GM19328 (cell line): ENCODE results near the gene RFPL1.
A peak's percentile ranks its signal among the peaks of the same experiment; 100 is the strongest.
"Not testable (repeated sequence)": the region's sequence is repeated elsewhere in the genome, so short reads cannot be mapped to it uniquely, and the experiment has no call there.

Source experiments
- ATAC-seq: cut with Tn5 transposase; IDR thresholded peaks from one replicate; pipeline ENCODE4 v1.9.1; 2021; ENCODE audit warnings: mild to moderate bottlenecking, moderate library complexity; ENCODE audit not compliant: unreplicated experiment

Gene RFPL1

DNA sequence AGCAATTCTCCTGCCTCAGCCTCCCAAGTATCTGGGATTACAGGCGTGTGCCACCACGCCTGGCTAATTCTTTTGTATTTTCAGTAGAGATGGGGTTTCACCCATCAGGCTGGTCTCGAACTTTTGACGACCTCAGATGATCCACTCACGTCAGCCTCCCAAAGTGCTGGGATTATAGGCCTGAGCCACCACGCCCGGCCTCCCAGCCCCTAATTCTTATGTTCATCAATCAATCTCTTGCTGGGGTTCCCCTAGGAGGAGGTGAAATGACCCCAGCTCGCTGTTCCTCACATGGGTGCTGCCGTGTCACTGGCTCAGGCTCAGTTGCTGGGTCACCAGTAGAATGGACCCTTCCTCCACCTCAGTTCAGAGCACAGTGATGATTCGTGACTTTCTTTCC, at the start of gene RFPL1:
Gene RFPL1, plus strand, starts transcription at position 301 of the 400 bp plus-strand sequence.
- ATAC-seq, result not testable (repeated sequence)

DNA sequence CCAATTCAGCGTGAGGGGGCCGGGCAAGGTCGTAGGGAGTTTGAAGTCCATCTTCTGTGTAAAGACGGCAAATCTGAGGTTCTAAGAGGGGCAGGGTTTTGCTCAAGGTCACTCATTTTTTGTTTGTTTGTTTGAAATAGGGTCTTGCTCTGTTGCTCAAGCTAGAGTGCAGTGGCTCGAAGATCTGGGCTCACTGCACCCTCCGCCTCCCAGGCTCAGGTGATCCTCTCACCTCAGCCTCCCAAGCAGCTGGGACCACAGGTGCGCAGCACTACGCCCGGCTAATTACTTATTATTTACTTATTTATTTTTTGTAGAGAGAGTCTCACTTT, 49.7 kb upstream of the RFPL1 start:
- no peak for ATAC-seq

DNA sequence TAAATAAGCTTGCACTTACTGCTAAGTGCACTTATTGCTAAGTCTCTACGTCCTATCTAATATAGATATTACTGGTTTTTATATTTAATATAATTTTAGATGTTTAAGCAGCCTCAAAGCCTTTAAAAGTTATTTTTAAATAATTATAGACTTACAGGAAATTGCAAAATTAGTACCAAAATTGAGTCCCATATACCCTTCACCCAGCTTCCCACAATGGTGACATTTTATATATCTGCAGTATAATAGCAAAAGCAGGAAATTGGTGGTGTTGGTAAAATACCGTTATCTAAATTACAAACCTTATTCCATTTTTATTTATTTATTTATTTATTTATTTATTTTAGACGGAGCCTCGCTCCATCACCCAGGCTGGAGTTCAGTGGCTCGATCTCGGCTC, 48.1 kb upstream of the RFPL1 start:
- ATAC-seq, result no peak

DNA sequence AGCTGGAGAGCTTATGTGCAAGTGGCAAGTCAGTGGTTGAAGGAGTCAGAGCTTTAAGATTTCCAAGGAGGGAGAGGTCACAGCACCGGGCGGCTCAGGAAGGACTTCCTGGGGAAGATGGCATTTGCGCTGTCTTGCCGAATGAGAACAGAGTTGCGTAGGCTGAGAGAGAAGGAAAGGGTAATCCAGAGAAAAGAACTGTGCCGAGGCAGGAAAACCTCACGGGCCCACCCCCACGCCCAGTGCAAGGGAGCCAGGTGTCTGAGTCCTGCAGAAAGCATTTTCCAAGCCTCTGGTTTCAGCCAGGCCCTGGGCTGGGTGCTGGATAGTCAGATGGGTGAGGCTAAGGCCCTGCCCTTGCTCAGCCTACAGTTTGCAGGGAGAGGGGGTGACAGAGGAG, 46.8 kb upstream of the RFPL1 start:
- no peak for ATAC-seq

- no peak for ATAC-seq
These were observed 45.3 kb upstream of the RFPL1 start for GRCh38 chr22:29393019-29393608.

DNA sequence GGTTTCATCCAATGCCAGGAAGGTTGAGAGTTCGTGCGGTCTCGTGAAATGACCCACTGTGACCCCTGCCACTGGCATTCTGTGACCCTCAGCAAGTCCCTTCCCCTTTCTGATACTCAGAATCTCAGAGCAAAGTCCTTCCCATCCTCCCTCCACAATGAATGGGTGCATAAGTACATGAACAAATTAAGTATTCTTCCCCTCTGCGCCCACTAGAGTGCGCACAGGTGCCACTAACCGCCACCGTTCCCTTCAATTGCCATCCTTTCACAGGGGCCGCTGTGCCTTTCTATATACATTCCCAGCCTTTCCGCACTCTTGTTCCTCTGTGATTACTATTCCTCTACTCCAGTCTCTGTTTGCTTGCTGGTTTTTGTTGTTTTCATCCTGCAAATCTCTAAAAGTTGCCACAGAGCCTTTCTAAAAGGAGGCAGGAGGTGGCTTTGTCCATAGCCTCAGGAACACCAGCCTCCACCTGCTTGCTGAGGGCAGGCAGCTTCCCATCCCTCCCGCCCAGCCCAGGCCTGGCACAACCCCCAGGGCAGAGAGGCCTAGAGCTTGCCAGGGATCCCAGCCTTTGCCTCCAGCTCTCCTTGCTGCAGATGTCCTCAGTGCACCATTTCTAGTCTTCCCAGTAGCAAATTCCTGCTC, 43.3 kb upstream of the RFPL1 start:
- ATAC-seq, result no peak

DNA sequence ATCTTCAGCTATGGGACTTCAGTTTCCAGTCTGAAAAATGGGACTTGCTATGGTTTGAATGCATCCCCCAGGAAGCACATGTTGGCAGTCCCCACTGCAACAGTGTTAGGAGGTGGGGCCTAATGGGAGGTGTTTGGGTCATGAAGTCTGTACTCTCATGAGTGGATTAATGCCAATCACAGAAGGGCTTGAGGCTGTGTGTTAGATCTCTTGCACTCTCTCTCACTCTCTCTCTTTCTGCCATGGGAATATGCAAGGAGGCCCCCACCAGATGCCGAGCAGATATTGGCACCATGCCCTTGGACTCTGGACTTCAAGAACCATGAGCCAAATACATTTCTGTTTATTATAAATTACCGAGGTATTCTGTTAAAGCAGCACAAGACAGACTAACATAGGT, 42.3 kb upstream of the RFPL1 start:
- no peak for ATAC-seq

GRCh38 chr22:29397791-29398190, 40.6 kb upstream of the RFPL1 start:
- ATAC-seq, result no peak

DNA sequence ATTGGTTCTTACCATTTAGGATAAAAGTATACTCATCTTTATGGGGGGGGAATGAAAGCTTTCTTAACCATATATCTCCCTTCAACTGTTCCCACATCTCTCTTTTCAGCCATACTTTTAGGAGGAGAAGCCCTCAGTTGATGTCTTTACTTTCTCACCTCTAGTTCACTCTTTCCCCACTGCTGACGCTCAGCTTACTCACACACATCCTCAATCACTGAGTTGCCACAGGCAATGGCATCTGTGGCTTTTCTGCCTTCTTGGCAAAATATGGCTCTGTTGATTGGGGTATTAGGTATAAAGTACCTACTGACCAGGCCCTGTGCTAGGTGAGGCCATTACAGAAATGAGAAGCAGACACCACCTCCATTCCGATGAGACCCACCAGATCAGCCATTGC, 37.8 kb upstream of the RFPL1 start:
- no peak for ATAC-seq

DNA sequence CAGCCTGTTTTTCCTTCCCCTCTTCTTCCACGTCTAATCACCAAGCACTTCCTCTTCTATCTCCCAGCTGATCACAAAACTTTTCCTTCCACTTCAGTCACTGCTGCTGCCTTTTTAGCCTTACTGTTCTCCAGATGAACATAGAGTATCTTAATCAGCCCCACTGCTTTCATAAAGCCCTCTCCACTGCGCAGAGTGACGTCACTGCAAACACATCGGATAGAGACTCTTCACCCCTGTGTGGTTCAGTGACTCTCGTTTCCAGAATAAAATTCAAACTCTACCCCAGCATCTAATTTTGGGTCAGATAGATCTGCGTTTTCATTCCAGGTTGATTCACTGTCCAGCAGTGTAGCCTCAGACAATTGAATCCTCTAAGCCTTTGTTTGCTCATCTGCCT, 36.8 kb upstream of the RFPL1 start:
- not testable (repeated sequence) for ATAC-seq

GRCh38 chr22:29408940-29409339, 29.4 kb upstream of the RFPL1 start:
- no peak for ATAC-seq

DNA sequence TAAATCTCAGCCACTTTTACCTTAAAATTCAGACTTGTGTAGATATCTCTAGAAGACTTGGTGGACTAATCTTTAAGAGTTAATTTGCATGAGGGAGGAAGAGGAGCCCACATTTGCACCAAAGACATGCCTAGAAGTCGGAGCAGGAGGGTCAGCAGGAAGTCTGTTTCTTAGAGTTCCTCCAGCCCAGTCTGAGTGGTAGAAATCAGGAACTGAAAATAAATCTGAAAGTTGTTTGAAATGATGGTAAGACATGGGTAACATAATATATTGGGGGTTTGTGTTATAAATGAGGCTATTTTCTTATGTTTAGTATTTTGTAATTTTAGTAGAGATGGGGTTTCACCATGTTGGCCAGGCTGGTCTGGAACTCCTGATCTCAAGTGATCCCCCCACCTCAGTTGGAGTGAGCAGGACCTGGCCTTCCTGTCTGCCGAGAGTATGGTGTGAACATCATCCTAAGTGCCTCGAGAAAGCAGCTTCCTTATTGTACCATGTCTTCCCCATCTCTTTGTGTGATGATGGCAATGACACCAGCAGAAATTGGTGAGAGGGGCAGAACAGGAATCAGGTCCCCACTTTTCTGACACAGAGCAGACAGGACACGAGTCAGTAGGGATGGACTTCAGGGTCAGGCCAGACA, 26.7 kb upstream of the RFPL1 start:
- ATAC-seq, result peak; percentile 54

DNA sequence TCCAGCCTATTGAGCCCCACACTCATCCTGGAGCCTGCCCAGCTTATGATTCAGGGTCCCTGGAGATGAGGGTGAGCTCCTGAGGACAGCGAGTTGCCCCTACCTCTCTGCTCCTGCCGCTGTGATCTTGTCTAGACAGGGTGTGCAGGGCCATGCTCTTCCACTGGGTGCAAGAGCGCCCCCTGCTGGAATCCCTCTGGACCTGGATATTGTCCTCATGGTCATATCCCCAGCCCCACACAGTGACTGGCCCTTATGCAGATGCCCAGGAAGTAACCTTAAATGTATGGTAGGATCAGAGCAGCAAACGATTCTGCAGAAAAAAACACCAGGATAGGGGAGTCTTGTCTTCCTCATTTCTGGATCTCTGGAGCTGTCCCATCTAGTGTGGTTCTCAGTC, 25.6 kb upstream of the RFPL1 start:
- ATAC-seq, result not testable (repeated sequence)

- not testable (repeated sequence) for ATAC-seq
These were observed 23.3 kb upstream of the RFPL1 start for GRCh38 chr22:29414951-29415591.

- not testable (repeated sequence) for ATAC-seq
These were observed 19.7 kb upstream of the RFPL1 start for GRCh38 chr22:29418704-29419103.

DNA sequence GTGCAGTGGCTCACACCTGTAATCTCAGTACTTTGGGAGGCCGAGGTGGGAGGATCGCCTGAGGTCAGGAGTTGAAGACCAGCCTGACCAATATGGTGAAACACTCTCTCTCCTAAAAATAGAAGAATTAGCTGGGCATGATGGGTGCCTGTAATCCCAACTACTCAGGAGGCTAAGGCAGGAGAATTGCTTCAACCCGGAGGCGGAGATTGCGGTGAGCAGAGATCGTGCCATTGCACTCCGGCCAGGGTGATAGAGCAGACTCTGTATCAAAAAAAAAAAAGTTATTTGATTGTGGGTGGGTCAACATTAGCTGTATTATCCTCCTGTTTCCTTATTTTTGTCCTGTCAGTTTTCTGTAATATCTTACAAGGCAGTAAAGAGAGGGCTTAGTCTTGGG, 11.9 kb upstream of the RFPL1 start:
- no peak for ATAC-seq

DNA sequence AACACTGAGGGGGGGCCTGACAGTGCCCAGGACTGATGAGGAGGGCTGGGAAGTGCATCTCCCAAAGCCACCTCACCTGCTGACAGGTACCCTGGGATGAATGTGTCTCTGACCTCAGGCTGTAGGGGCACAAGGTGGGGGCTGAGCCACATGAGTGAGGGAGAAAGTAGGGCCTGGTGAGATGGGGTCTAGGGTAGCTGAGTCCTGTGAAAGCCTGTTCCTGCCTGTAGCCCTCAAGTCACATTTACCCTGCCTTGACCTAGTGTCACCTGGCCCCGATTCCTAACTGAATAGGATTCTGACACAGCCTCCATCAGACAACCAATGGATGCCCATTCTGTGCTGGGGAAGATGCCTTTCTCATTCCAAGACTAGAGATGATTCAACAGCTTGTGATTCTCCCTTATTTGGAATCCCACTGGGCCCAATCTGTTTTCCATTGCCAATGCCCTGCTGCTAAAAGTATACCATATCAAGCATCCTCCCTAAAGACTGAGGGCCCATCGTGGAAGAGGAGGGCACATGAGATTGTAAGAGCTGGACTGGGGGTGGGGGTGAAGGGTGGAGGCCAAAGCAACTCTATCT, 11.1 kb upstream of the RFPL1 start:
- no peak for ATAC-seq

DNA sequence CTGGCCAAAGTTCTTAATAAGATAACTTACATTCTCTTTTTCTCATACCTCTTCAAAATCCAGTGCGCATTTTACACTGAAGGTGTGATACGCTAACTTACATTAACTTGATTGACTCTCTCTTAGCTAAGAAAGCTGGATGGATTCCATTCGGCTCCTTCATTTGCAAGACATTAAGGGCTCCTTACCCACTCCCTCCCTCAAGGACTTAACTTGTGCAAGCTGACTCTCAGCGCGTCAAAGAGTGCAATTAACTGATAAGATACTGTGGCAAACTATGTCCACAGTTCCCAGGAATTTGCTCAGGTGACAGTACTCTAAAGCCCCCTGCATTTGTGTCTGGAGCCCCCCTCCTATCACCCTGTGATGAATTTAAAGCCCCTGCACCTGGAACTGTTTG, 6.4 kb upstream of the RFPL1 start:
- ATAC-seq, result no peak

DNA sequence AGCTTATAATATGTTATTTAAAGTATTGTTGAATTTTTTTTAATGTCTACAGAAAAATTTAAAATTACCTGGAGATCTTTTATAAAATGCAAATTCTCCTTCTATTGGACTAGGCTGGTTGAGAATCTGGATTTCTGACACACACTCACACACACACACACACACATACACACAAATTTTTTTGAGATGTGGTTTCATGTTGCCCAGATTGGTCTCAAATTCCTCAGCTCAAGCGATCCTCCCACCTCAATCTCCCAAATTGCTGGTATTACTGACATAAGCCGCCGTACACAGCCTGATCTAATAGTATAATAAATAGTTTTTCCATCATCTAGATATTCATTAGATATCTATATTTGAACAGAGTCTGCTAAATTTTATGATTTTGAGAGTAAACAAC, 4.5 kb upstream of the RFPL1 start:
- no peak for ATAC-seq

DNA sequence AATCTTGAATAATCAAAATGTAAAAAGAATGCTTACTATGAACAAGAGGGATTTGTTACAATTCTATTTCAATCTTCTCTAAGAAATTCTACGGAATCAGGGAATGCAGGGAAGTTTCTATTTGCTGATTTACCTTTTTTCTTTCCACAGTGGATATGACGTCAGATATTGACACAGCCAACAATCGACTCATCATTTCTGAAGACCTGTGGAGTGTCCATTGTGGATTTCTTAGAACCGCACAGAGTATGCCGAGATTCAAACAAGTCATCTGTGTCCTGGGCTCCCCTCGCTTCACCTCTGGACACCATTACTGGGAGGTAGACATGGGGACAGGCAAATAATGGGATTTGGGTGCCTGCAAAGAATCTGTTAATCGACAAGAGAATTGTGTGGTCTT, 4.1 kb upstream of the RFPL1 start:
- ATAC-seq, result no peak

- no peak for ATAC-seq
These were observed 2.9 kb upstream of the RFPL1 start for GRCh38 chr22:29435236-29436136.
